Measurements from ENCODE around the gene HYCC2. TPM values are rescaled to one million over a fixed set of nuclear protein-coding genes. Genes with fewer than 3 reads are reported as not detected.
A peak's percentile ranks its signal among the peaks of the same experiment; 100 is the strongest.
"Not testable (repeated sequence)": the region's sequence is repeated elsewhere in the genome, so short reads cannot be mapped to it uniquely, and the experiment has no call there.

Gene HYCC2
- total RNA-seq, 6 experiments from 2014 or later = 12.1 to 17.6 (median 13.5) TPM

GRCh38 chr2:201040867-201041628 is 30.4 kb downstream of the HYCC2 start:
- Mint-ChIP-seq H3K9me3 (no peaks in the 10 kb centered on the region; the same call in none of the 2 replicates), H3K27ac (no peak overlapping the region), H3K4me3 (no peak overlapping the region), H3K4me1 (ENCODE audit: low read depth) (no peaks in the 10 kb centered on the region), H3K27me3 (ENCODE audit: insufficient read depth) (no peaks in the 10 kb centered on the region; the same call in 1 of the 2 replicates), H3K36me3 (ENCODE audit: low read depth) (peaks cover 13% of the 10 kb centered on the region)
- no peak for DNase-seq
- TF ChIP-seq CTCF (IDR thresholded peaks at IDR 0.05) = no peak

GRCh38 chr2:201038855-201039254 is 32.6 kb downstream of the HYCC2 start:
- no peaks in the 10 kb centered on the region for H3K4me1 Mint-ChIP-seq (ENCODE audit: low read depth)
- H3K4me3 Mint-ChIP-seq = no peak overlapping the region
- H3K9me3 Mint-ChIP-seq = no peaks in the 10 kb centered on the region; the same call in none of the 2 replicates
- peaks cover 26% of the 10 kb centered on the region for H3K36me3 Mint-ChIP-seq (ENCODE audit: low read depth)
- TF ChIP-seq CTCF (IDR thresholded peaks at IDR 0.05) = no peak
- H3K27ac Mint-ChIP-seq = no peak overlapping the region
- H3K27me3 Mint-ChIP-seq (ENCODE audit: insufficient read depth) = no peaks in the 10 kb centered on the region; the same call in 1 of the 2 replicates
- DNase-seq = no peak

- not testable (repeated sequence) for H3K27me3 Mint-ChIP-seq (ENCODE audit: insufficient read depth); H3K27ac Mint-ChIP-seq; H3K9me3 Mint-ChIP-seq; H3K4me3 Mint-ChIP-seq; H3K4me1 Mint-ChIP-seq (ENCODE audit: low read depth); DNase-seq
- peaks cover 26% of the 10 kb centered on the region for H3K36me3 Mint-ChIP-seq (ENCODE audit: low read depth)
Measured at GRCh38 chr2:201038361-201038760, 33.1 kb downstream of the HYCC2 start.

- H3K27me3 Mint-ChIP-seq (ENCODE audit: insufficient read depth); H3K4me1 Mint-ChIP-seq (ENCODE audit: low read depth); H3K27ac Mint-ChIP-seq; H3K4me3 Mint-ChIP-seq; H3K9me3 Mint-ChIP-seq; DNase-seq: not testable (repeated sequence)
- peaks cover 33% of the 10 kb centered on the region for H3K36me3 Mint-ChIP-seq (ENCODE audit: low read depth)
Measured at GRCh38 chr2:201034355-201034754, 37.1 kb downstream of the HYCC2 start.

- no peak for TF ChIP-seq CTCF (IDR thresholded peaks at IDR 0.05)
- Mint-ChIP-seq H3K27ac (no peak overlapping the region), H3K27me3 (ENCODE audit: insufficient read depth) (no peaks in the 10 kb centered on the region), H3K9me3 (peaks cover 4% of the 10 kb centered on the region), H3K4me1 (ENCODE audit: low read depth) (peaks cover 19% of the 10 kb centered on the region), H3K36me3 (ENCODE audit: low read depth) (peaks cover 34% of the 10 kb centered on the region), H3K4me3 (no peak overlapping the region)
- no peak for DNase-seq
Measured at GRCh38 chr2:201024518-201024917, 47.0 kb downstream of the HYCC2 start.

GRCh38 chr2:201021914-201022313 is 49.6 kb downstream of the HYCC2 start:
- H3K9me3 Mint-ChIP-seq = no peaks in the 10 kb centered on the region
- H3K27me3 Mint-ChIP-seq (ENCODE audit: insufficient read depth) = no peaks in the 10 kb centered on the region
- DNase-seq = no peak
- 0 out of 2 replicates have a peak overlapping the region, but pooled peaks have one; percentile 5 for H3K27ac Mint-ChIP-seq
- no peak overlapping the region for H3K4me3 Mint-ChIP-seq
- peaks cover 19% of the 10 kb centered on the region for H3K36me3 Mint-ChIP-seq (ENCODE audit: low read depth)
- no peak for TF ChIP-seq CTCF (IDR thresholded peaks at IDR 0.05)
- peaks cover 19% of the 10 kb centered on the region for H3K4me1 Mint-ChIP-seq (ENCODE audit: low read depth)

Other genes starting within 250 kb of the HYCC2 start
- 10 to 100 TPM; 25.8 to 28.3 (median 27.3) TPM for gene CLK1, start 207.0 kb downstream of the HYCC2 start, total RNA-seq (2021; fragmentation: NEBNext Ultra II Directional; extraction: Animal tissue kit (Norgen Biotek cat#: 25700))
- 10 to 100 TPM; 12.4 to 15.6 (median 13.1) TPM for gene PPIL3, start 182.6 kb downstream of the HYCC2 start, total RNA-seq (2021; fragmentation: NEBNext Ultra II Directional; extraction: Animal tissue kit (Norgen Biotek cat#: 25700))
- gene NIF3L1, start 182.3 kb downstream of the HYCC2 start, total RNA-seq (2021; fragmentation: NEBNext Ultra II Directional; extraction: Animal tissue kit (Norgen Biotek cat#: 25700)) = 10 to 100 TPM; 18.4 to 25.4 (median 20.6) TPM
- 10 to 100 TPM; 22.1 to 31.9 (median 29.2) TPM for gene ORC2, start 108.0 kb downstream of the HYCC2 start, total RNA-seq (2021; fragmentation: NEBNext Ultra II Directional; extraction: Animal tissue kit (Norgen Biotek cat#: 25700))
- gene NDUFB3, start 330 bp upstream of the HYCC2 start, total RNA-seq (2021; fragmentation: NEBNext Ultra II Directional; extraction: Animal tissue kit (Norgen Biotek cat#: 25700)) = 100 to 1,000 TPM; 132 to 167 (median 151) TPM
- 10 to 100 TPM; 56.0 to 65.1 (median 59.1) TPM for gene CFLAR, start 44.5 kb upstream of the HYCC2 start, total RNA-seq (2021; fragmentation: NEBNext Ultra II Directional; extraction: Animal tissue kit (Norgen Biotek cat#: 25700))
- 1 to 10 TPM in 4 of 6 experiments, under 1 TPM in 2; 0.36 to 1.9 (median 1.6) TPM for gene CASP10, start 111.5 kb upstream of the HYCC2 start, total RNA-seq (2021; fragmentation: NEBNext Ultra II Directional; extraction: Animal tissue kit (Norgen Biotek cat#: 25700))
- 10 to 100 TPM; 10.4 to 15.4 (median 14.4) TPM for gene CASP8, start 188.9 kb upstream of the HYCC2 start, total RNA-seq (2021; fragmentation: NEBNext Ultra II Directional; extraction: Animal tissue kit (Norgen Biotek cat#: 25700))